Measurements from ENCODE around the gene LMBR1.
A peak's percentile ranks its signal among the peaks of the same experiment; 100 is the strongest.
"Not testable (repeated sequence)": the region's sequence is repeated elsewhere in the genome, so short reads cannot be mapped to it uniquely, and the experiment has no call there.

Gene LMBR1

DNA sequence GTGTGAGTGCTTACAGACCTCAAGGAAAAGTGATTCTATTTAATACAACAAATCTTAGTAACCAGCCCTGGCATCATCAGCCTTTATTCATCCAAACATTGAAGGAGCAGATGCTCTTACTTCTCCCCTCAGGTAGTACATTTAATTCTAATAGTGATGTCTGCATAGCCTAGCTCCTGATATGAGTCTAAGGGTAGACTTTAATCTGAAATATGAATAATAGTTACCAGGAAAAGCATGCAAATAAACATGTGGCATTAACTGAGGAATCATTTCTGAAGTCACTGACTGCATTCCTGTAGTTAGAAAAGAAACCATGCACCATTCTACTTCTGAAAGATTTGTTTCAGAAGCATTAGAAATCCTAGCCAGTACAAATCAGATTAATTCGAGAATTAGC is 25.7 kb upstream of the LMBR1 start:
- Histone ChIP-seq H3K9me3 (ENCODE audit: low read depth, low read length) (no peaks in the 10 kb centered on the region), H3K36me3 (ENCODE audit: insufficient read depth, low read length) (no peaks in the 10 kb centered on the region), H3K9ac (ENCODE audit: insufficient read length) (no peak overlapping the region), H3K27ac (no peak overlapping the region), H3K4me3 (no peak overlapping the region)
- DNase-seq (ENCODE audit: low read depth, low spot score), result no peak
- no peak for TF ChIP-seq EZH2 (IDR thresholded peaks at IDR 0.05)
- TF ChIP-seq FOXP2 (optimal IDR thresholded peaks at IDR 0.05; ENCODE audit: control extremely low read depth, extremely low read length, insufficient read depth), result no peak
- no peak for TF ChIP-seq POLR2AphosphoS5 (IDR thresholded peaks at IDR 0.05; ENCODE audit: borderline replicate concordance, low read depth, low read length)

DNA sequence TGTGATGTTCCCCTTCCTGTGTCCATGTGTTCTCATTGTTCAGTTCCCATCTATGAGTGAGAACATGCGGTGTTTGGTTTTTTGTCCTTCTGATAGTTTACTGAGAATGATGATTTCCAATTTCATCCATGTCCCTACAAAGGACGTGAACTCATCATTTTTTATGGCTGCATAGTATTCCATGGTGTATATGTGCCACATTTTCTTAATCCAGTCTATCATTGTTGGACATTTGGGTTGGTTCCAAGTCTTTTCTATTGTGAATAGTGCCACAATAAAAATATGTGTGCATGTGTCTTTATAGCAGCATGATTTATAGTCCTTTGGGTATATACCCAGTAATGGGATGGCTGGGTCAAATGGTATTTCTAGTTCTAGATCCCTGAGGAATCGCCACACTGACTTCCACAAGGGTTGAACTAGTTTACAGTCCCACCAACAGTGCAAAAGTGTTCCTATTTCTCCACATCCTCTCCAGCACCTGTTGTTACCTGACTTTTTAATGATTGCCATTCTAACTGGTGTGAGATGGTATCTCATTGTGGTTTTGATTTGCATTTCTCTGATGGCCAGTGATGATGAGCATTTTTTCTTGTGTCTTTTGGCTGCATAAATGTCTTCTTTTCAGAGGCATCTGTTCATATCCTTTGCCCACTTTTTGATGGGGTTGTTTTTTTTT is 16.7 kb upstream of the LMBR1 start:
- not testable (repeated sequence) for H3K9ac ChIP-seq (ENCODE audit: insufficient read length); H3K4me3 ChIP-seq; H3K27ac ChIP-seq; DNase-seq (ENCODE audit: low read depth, low spot score); H3K36me3 ChIP-seq (ENCODE audit: insufficient read depth, low read length); H3K9me3 ChIP-seq (ENCODE audit: low read depth, low read length)

DNA sequence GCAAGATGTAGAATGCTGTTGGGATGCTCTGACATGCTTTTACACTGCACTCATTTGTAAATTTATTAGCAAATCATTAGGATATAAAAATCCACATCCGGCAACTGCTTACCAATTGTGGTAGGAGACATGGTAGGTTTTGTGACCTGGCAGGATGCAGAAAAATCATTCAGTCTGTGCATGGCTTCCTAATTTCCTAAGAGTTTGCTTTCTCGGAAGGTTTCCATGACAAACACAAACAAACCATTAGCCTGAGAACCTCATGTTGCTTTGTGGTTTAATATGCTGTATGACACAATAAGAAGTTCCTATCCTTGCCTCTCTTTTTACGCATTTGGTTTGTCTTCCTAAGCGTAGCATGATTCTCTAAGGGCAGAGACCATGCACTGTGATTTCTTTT is 14.7 kb upstream of the LMBR1 start:
- H3K27ac ChIP-seq, result no peak overlapping the region
- no peaks in the 10 kb centered on the region for H3K36me3 ChIP-seq (ENCODE audit: insufficient read depth, low read length)
- peak; percentile 32 for DNase-seq (ENCODE audit: low read depth, low spot score)
- H3K4me3 ChIP-seq, result no peak overlapping the region
- no peak for TF ChIP-seq EZH2 (IDR thresholded peaks at IDR 0.05)
- TF ChIP-seq FOXP2 (optimal IDR thresholded peaks at IDR 0.05; ENCODE audit: control extremely low read depth, extremely low read length, insufficient read depth), result no peak
- no peak for TF ChIP-seq POLR2AphosphoS5 (IDR thresholded peaks at IDR 0.05; ENCODE audit: borderline replicate concordance, low read depth, low read length)
- H3K9me3 ChIP-seq (ENCODE audit: low read depth, low read length), result no peaks in the 10 kb centered on the region
- H3K9ac ChIP-seq (ENCODE audit: insufficient read length), result no peak overlapping the region

DNA sequence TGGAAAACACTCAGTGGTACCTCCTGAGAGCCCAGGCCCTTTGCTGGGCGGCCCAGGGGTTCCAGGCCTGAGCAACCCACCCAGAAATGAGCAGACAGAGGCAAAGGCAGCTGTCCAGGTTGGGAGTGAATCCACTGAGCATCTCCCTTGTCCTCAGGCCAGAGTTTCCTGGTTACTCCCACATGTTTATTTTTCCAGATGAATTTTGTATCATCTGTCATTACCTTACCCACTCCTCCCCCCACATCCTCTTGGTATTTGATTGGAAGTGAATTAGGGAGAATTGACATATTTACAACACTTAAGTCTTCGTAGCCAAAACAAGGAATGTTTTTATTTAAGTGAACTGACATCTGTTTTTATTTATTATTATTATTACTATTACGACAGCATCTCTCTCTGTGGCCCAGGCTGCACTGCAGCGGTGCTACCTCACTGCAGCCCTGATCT is 13.2 kb upstream of the LMBR1 start:
- Histone ChIP-seq H3K9ac (ENCODE audit: insufficient read length) (no peak overlapping the region), H3K9me3 (ENCODE audit: low read depth, low read length) (no peaks in the 10 kb centered on the region), H3K4me3 (no peak overlapping the region), H3K27ac (no peak overlapping the region), H3K36me3 (ENCODE audit: insufficient read depth, low read length) (no peaks in the 10 kb centered on the region)
- no peak for DNase-seq (ENCODE audit: low read depth, low spot score)
- no peak for TF ChIP-seq FOXP2 (optimal IDR thresholded peaks at IDR 0.05; ENCODE audit: control extremely low read depth, extremely low read length, insufficient read depth)
- TF ChIP-seq EZH2 (IDR thresholded peaks at IDR 0.05), result no peak
- TF ChIP-seq POLR2AphosphoS5 (IDR thresholded peaks at IDR 0.05; ENCODE audit: borderline replicate concordance, low read depth, low read length), result no peak

DNA sequence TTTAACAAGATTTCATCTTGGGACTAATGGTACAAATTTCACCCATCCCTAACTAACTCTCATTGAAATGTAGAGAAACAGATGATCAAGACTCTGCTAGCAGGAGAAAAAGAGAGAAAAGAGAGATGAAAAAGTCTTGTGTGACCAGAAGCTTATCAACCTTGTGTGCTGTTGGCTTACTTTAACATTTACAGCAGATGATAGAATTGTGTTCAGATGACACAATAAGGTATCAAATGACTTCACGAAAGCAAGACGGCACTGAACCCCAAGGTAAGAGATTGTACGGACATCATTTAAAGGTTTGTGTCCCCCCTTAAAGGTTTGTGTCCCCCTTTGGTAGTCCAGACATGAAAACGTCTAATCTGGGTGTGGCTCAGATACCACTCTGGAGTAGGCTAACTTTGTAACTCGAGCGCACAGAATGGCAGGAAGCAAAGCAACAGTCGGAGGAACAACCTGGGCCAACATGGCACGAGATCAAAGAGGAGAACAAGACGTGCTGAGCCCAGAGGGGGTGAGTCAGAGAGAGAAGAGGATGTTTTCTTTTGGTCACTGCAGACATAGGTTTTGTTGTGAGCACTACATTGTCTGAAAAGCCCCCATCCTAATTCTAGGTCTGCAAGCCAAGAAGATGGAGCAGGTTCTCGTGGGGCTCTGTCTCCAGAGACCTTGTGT is 10.4 kb upstream of the LMBR1 start:
- TF ChIP-seq EZH2 (IDR thresholded peaks at IDR 0.05) (no peak), POLR2AphosphoS5 (IDR thresholded peaks at IDR 0.05; ENCODE audit: borderline replicate concordance, low read depth, low read length) (no peak), FOXP2 (optimal IDR thresholded peaks at IDR 0.05; ENCODE audit: control extremely low read depth, extremely low read length, insufficient read depth) (no peak)
- Histone ChIP-seq H3K9ac (ENCODE audit: insufficient read length) (no peak overlapping the region), H3K9me3 (ENCODE audit: low read depth, low read length) (no peaks in the 10 kb centered on the region), H3K27ac (no peak overlapping the region), H3K4me3 (no peak overlapping the region), H3K36me3 (ENCODE audit: insufficient read depth, low read length) (no peaks in the 10 kb centered on the region)
- DNase-seq (ENCODE audit: low read depth, low spot score), result no peak

DNA sequence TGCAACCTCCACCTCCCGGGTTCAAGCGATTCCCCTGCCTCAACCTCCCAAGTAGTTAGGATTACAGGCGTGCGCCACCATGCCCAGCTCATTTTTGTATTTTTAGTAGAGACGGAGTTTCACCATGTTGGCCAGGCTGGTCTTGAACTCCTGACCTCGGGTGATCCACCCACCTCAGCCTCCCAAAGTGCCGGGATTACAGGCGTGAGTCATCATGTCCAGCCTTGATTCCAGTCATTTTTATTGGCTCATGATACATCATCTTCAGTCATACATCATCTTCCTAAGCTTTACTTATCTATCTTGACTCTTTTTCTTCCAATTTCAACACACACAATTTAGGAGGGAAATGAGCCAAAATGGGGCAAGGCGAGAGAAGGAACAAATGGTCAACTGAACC is 7.1 kb upstream of the LMBR1 start:
- not testable (repeated sequence) for H3K36me3 ChIP-seq (ENCODE audit: insufficient read depth, low read length); H3K9ac ChIP-seq (ENCODE audit: insufficient read length); H3K9me3 ChIP-seq (ENCODE audit: low read depth, low read length); H3K4me3 ChIP-seq; DNase-seq (ENCODE audit: low read depth, low spot score); H3K27ac ChIP-seq

DNA sequence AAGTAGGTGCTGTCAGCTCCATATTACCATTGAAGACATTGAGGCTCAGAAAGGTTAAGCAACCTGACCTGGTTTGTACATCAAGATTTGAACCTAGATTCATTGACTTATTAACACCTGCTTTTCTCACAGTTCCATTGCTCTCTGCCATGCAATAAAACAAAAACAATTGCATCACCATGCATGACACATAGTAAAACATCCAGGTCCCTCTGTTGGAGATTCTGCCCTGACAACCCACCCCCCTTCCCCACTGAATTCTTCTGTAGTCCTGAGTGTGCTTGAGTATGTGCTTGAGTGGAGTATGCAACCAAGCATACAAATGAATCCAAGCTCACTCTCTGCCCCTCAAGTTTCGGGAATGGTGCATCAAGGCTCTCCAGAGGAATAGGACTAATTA is 6.0 kb upstream of the LMBR1 start:
- Histone ChIP-seq H3K9ac (ENCODE audit: insufficient read length) (no peak overlapping the region), H3K27ac (no peak overlapping the region), H3K36me3 (ENCODE audit: insufficient read depth, low read length) (no peaks in the 10 kb centered on the region), H3K4me3 (no peak overlapping the region), H3K9me3 (ENCODE audit: low read depth, low read length) (no peaks in the 10 kb centered on the region)
- DNase-seq (ENCODE audit: low read depth, low spot score), result no peak
- no peak for TF ChIP-seq POLR2AphosphoS5 (IDR thresholded peaks at IDR 0.05; ENCODE audit: borderline replicate concordance, low read depth, low read length)
- no peak for TF ChIP-seq FOXP2 (optimal IDR thresholded peaks at IDR 0.05; ENCODE audit: control extremely low read depth, extremely low read length, insufficient read depth)
- no peak for TF ChIP-seq EZH2 (IDR thresholded peaks at IDR 0.05)

DNA sequence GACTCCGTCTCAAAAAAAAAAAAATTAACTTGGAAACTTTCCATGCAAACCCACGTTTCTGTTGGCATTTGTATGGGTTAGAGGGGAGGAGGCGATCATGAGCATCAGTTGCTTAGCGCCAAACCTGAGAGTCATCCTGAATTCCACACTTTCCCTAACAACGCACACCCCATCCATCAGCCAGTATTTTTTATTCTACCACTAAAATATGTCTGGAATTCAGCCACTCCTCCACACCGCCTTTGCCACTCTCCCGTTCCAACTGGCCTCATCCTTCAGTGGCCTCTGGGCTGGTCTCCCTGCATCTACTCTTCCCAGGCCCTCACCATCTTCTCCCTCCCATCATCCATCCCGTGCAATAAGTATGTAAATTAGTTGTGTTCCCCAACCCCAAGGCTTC is 4.7 kb upstream of the LMBR1 start:
- no peak for TF ChIP-seq EZH2 (IDR thresholded peaks at IDR 0.05)
- no peak for TF ChIP-seq POLR2AphosphoS5 (IDR thresholded peaks at IDR 0.05; ENCODE audit: borderline replicate concordance, low read depth, low read length)
- TF ChIP-seq FOXP2 (optimal IDR thresholded peaks at IDR 0.05; ENCODE audit: control extremely low read depth, extremely low read length, insufficient read depth), result no peak
- H3K9ac ChIP-seq (ENCODE audit: insufficient read length), result no peak overlapping the region
- H3K27ac ChIP-seq, result no peak overlapping the region
- no peaks in the 10 kb centered on the region for H3K36me3 ChIP-seq (ENCODE audit: insufficient read depth, low read length)
- H3K9me3 ChIP-seq (ENCODE audit: low read depth, low read length), result no peaks in the 10 kb centered on the region
- DNase-seq (ENCODE audit: low read depth, low spot score), result no peak
- H3K4me3 ChIP-seq, result no peak overlapping the region

DNA sequence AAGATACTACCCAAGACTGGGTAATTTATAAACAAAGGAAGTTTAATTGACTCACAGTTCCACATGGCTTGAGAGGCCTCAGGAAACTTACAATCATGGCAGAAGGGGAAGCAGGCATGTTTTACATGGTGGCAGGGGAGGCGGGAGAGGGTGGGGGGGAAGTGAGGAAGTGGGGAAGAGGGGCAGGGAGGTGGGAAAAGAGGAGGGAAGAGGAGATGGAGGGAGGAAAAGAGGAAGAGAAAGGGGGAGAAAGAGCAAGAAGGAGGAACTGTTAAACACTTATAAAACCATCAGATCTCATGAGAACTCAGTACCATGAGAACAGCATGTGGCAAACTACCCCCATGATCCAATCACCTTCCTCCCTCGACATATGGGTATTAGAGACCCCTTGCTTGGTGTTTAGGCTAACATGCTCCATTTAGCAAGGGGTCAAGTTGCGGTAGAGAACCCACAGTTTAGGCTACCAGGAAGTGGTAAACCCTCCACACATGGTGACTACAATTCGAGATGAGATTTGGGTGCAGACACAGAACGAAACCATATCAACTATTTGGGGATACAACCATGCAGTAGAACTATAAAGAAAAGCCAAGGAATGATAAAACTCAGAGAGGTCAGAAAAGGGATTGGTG is 3.5 kb upstream of the LMBR1 start:
- Histone ChIP-seq H3K27ac (no peak overlapping the region), H3K9me3 (ENCODE audit: low read depth, low read length) (no peaks in the 10 kb centered on the region), H3K9ac (ENCODE audit: insufficient read length) (no peak overlapping the region), H3K4me3 (no peak overlapping the region), H3K36me3 (ENCODE audit: insufficient read depth, low read length) (no peaks in the 10 kb centered on the region)
- DNase-seq (ENCODE audit: low read depth, low spot score), result no peak
- TF ChIP-seq EZH2 (IDR thresholded peaks at IDR 0.05) (no peak), POLR2AphosphoS5 (IDR thresholded peaks at IDR 0.05; ENCODE audit: borderline replicate concordance, low read depth, low read length) (no peak), FOXP2 (optimal IDR thresholded peaks at IDR 0.05; ENCODE audit: control extremely low read depth, extremely low read length, insufficient read depth) (no peak)

Data from SK-N-MC (cell line).